Lower lobe of right lung (tissue), 2 donors: ENCODE measurements around the gene VEPH1. TPM values are rescaled to one million over a fixed set of nuclear protein-coding genes. Genes with fewer than 3 reads are reported as not detected.

Source experiments
- ATAC-seq, 2 donors: fragments of 200-7000 bp; cut with Tn5 transposase; one replicate each; pipeline ENCODE4 v1.9.1; 2020 to 2022; ENCODE audit warnings: mild to moderate bottlenecking in 2 of 2, moderate library complexity in 2 of 2
- DNase-seq: peaks from one replicate; pipeline ENCODE4 v3.0.0-alpha.2; 2020
- H3K27ac ChIP-seq: fragments of 200-600 bp; one replicate; pipeline ENCODE4 v1.8.0; 2022
- H3K27me3 ChIP-seq: fragments of 200-600 bp; one replicate; pipeline ENCODE4 v1.8.0; 2022; ENCODE audit warnings: low read depth
- H3K36me3 ChIP-seq: fragments of 200-600 bp; one replicate; pipeline ENCODE4 v1.8.0; 2022; ENCODE audit warnings: mild to moderate bottlenecking
- H3K4me1 ChIP-seq: fragments of 200-600 bp; one replicate; pipeline ENCODE4 v1.8.0; 2022
- H3K4me3 ChIP-seq: fragments of 200-600 bp; one replicate; pipeline ENCODE4 v1.8.0; 2022; ENCODE audit warnings: mild to moderate bottlenecking
- H3K9me3 ChIP-seq: fragments of 200-600 bp; one replicate; pipeline ENCODE4 v1.8.0; 2022
- intact Hi-C: fragments of 100-400 bp; cut with DNase I; formaldehyde crosslinking; loops from one replicate; pipeline ENCODE4 v1.11.0; 2022
- total RNA-seq: library from RNA; stranded (reverse); fragmentation: NEBNext Ultra II Directional; extraction: Animal tissue kit (Norgen Biotek cat#: 25700); gene quantifications from one replicate; pipeline ENCODE4 v1.2.1, GENCODE V29; 2021
- TF ChIP-seq, protein P1 (sequence below): fragments of 200-600 bp; IDR thresholded peaks from one replicate; pipeline ENCODE4 v1.8.0; 2022; ENCODE audit warnings: antibody characterized with exemption, mild to moderate bottlenecking
- donor health status: DM: no; HTN: yes; CAD: no; lungs with severe emphysema.

The VEPH1 gene
- total RNA-seq, 1 donor from 2014 or later: 116 TPM

GRCh38 chr3:157533298-157534070 is 30.3 kb upstream of the VEPH1 start:
- ATAC-seq: no peak
- intact Hi-C loops: loop anchor here (5.0 kb wide), 1 partner anchor 39 kb away; no protein-coding TSS in a partner anchor

GRCh38 chr3:157532529-157533297 is 29.5 kb upstream of the VEPH1 start:
- no peaks in the 10 kb centered on the region for H3K9me3 ChIP-seq
- no peak overlapping the region for H3K27ac ChIP-seq
- H3K4me3 ChIP-seq: no peak overlapping the region
- TF ChIP-seq, protein P1, sequence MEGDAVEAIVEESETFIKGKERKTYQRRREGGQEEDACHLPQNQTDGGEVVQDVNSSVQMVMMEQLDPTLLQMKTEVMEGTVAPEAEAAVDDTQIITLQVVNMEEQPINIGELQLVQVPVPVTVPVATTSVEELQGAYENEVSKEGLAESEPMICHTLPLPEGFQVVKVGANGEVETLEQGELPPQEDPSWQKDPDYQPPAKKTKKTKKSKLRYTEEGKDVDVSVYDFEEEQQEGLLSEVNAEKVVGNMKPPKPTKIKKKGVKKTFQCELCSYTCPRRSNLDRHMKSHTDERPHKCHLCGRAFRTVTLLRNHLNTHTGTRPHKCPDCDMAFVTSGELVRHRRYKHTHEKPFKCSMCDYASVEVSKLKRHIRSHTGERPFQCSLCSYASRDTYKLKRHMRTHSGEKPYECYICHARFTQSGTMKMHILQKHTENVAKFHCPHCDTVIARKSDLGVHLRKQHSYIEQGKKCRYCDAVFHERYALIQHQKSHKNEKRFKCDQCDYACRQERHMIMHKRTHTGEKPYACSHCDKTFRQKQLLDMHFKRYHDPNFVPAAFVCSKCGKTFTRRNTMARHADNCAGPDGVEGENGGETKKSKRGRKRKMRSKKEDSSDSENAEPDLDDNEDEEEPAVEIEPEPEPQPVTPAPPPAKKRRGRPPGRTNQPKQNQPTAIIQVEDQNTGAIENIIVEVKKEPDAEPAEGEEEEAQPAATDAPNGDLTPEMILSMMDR: peak; percentile 69
- DNase-seq (no peak), ATAC-seq (peak; percentile 92 to 94)
- intact Hi-C loops: loop anchor here (5.0 kb wide), 1 partner anchor 40 kb away; no protein-coding TSS in a partner anchor
- H3K27me3 ChIP-seq: no peaks in the 10 kb centered on the region
- no peaks in the 10 kb centered on the region for H3K36me3 ChIP-seq
- peaks cover 9% of the 10 kb centered on the region for H3K4me1 ChIP-seq

More at GRCh38 chr3:157533298-157534070, 30.3 kb upstream of the VEPH1 start:
- Histone ChIP-seq H3K4me1 (peaks cover 9% of the 10 kb centered on the region), H3K9me3 (no peaks in the 10 kb centered on the region), H3K36me3 (no peaks in the 10 kb centered on the region), H3K4me3 (no peak overlapping the region), H3K27me3 (no peaks in the 10 kb centered on the region), H3K27ac (no peak overlapping the region)
- no peak for DNase-seq
- TF ChIP-seq, protein P1: no peak

DNA sequence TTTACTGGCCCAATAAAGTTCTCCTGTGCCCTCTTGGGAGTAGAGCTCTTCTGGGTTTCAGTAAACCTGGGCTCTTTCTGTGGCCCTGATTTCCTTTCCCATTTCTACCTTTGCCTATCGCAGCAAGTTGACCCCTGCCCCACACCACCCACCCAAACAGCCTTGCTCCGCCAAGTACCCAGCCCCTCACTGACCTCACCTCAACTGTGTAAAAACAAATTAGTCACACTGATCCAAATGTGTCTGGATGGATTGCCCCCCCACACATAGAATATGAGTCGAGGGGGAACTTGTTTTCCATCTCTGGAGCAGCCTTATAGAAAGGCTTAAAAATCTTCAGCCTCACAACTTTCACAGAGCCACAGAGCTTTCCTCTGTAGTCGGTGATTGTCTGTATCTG is 28.6 kb upstream of the VEPH1 start:
- Histone ChIP-seq H3K9me3 (no peaks in the 10 kb centered on the region), H3K4me3 (no peak overlapping the region), H3K36me3 (no peaks in the 10 kb centered on the region), H3K27me3 (no peaks in the 10 kb centered on the region), H3K4me1 (peaks cover 9% of the 10 kb centered on the region), H3K27ac (no peak overlapping the region)
- intact Hi-C loops: loop anchor here (5.0 kb wide), 1 partner anchor 41 kb away; no protein-coding TSS in a partner anchor
- TF ChIP-seq, protein P1: no peak
- DNase-seq: no peak
- no peak for ATAC-seq

- DNase-seq: no peak
- H3K27ac ChIP-seq: no peak overlapping the region
- no peak for ATAC-seq
- peaks cover 9% of the 10 kb centered on the region for H3K4me1 ChIP-seq
- H3K36me3 ChIP-seq: no peaks in the 10 kb centered on the region
- intact Hi-C loops: loop anchor here (5.0 kb wide), 1 partner anchor 41 kb away; no protein-coding TSS in a partner anchor
- TF ChIP-seq, protein P1: no peak
- no peaks in the 10 kb centered on the region for H3K27me3 ChIP-seq
- H3K9me3 ChIP-seq: no peaks in the 10 kb centered on the region
- H3K4me3 ChIP-seq: no peak overlapping the region
Observed at GRCh38 chr3:157531301-157531660, 28.1 kb upstream of the VEPH1 start.

GRCh38 chr3:157530637-157531300 is 27.6 kb upstream of the VEPH1 start:
- ATAC-seq (no peak), DNase-seq (no peak)
- Histone ChIP-seq H3K27ac (no peak overlapping the region), H3K4me3 (no peak overlapping the region), H3K4me1 (peaks cover 9% of the 10 kb centered on the region), H3K27me3 (no peaks in the 10 kb centered on the region), H3K9me3 (no peaks in the 10 kb centered on the region), H3K36me3 (no peaks in the 10 kb centered on the region)
- intact Hi-C loops: loop anchor here (5.0 kb wide), 1 partner anchor 42 kb away; no protein-coding TSS in a partner anchor
- TF ChIP-seq, protein P1: no peak
